ENCODE results near the gene NMUR2.

NMUR2 gene

GRCh38 chr5:152389208-152389849 is 15.8 kb downstream of the NMUR2 start:
- Histone ChIP-seq H3K27me3 (ENCODE audit: control insufficient read depth, insufficient read depth, low read length) (no peaks in the 10 kb centered on the region), H3K36me3 (ENCODE audit: control insufficient read depth, insufficient read depth, low read length) (no peaks in the 10 kb centered on the region), H3K4me3 (ENCODE audit: low read depth, low read length) (no peak overlapping the region), H2AFZ (no peak overlapping the region), H3K9ac (no peak overlapping the region), H3K79me2 (no peaks in the 10 kb centered on the region), H3K4me1 (no peaks in the 10 kb centered on the region), H3K9me3 (ENCODE audit: control insufficient read depth, low read length) (no peaks in the 10 kb centered on the region), H3K27ac (no peak overlapping the region), H3K4me2 (ENCODE audit: low read length) (no peak overlapping the region)
- TF ChIP-seq, protein P1, sequence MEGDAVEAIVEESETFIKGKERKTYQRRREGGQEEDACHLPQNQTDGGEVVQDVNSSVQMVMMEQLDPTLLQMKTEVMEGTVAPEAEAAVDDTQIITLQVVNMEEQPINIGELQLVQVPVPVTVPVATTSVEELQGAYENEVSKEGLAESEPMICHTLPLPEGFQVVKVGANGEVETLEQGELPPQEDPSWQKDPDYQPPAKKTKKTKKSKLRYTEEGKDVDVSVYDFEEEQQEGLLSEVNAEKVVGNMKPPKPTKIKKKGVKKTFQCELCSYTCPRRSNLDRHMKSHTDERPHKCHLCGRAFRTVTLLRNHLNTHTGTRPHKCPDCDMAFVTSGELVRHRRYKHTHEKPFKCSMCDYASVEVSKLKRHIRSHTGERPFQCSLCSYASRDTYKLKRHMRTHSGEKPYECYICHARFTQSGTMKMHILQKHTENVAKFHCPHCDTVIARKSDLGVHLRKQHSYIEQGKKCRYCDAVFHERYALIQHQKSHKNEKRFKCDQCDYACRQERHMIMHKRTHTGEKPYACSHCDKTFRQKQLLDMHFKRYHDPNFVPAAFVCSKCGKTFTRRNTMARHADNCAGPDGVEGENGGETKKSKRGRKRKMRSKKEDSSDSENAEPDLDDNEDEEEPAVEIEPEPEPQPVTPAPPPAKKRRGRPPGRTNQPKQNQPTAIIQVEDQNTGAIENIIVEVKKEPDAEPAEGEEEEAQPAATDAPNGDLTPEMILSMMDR (IDR thresholded peaks at IDR 0.05): no peak

- H2AFZ ChIP-seq: no peak overlapping the region
- no peak overlapping the region for H3K4me3 ChIP-seq (ENCODE audit: low read depth, low read length)
- H3K27ac ChIP-seq: no peak overlapping the region
- no peaks in the 10 kb centered on the region for H3K4me1 ChIP-seq
- no peaks in the 10 kb centered on the region for H3K79me2 ChIP-seq
- no peaks in the 10 kb centered on the region for H3K9me3 ChIP-seq (ENCODE audit: control insufficient read depth, low read length)
- TF ChIP-seq, protein P1 (IDR thresholded peaks at IDR 0.05): no peak
- no peaks in the 10 kb centered on the region for H3K27me3 ChIP-seq (ENCODE audit: control insufficient read depth, insufficient read depth, low read length)
- H3K4me2 ChIP-seq (ENCODE audit: low read length): no peak overlapping the region
- H3K9ac ChIP-seq: no peak overlapping the region
- H3K36me3 ChIP-seq (ENCODE audit: control insufficient read depth, insufficient read depth, low read length): no peaks in the 10 kb centered on the region
Observed at GRCh38 chr5:152388610-152389009, 16.5 kb downstream of the NMUR2 start.

DNA sequence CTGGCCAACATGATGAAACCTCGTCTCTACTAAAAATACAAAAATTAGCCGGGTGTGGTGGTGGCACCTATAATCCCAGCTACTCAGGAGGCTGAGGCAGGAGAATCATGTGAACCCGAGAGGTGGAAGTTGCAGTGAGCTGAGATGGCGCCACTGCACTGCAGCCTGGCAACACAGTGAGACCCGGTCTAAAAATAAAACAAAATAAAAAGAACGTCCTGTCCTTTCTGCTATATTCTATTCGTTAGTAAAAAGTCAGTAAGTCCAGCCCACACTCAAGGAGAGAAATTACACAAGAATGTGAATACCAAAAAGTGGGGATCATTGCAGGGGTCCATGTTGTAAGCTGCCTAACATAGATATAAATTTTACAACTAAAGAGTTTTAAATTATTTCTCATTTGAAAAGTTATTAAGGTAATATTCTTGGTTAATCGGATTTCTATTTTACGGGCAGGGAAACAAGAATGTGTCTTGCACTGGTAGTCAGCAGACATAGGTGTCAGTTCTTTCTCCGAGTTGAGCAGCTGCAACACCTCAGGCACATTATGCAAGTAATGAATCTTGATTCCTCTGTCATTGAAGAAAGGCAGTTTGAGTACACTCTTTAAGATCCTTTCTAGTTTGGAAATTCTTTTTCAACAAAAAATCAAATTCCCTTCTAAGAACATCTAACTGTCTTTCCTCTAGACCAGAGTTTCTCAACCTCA is 24.5 kb downstream of the NMUR2 start:
- Histone ChIP-seq H3K9me3 (ENCODE audit: control insufficient read depth, low read length) (no peaks in the 10 kb centered on the region), H3K9ac (no peak overlapping the region), H2AFZ (no peak overlapping the region), H3K79me2 (no peaks in the 10 kb centered on the region), H3K27me3 (ENCODE audit: control insufficient read depth, insufficient read depth, low read length) (no peaks in the 10 kb centered on the region), H3K27ac (no peak overlapping the region), H3K4me3 (ENCODE audit: low read depth, low read length) (no peak overlapping the region), H3K36me3 (ENCODE audit: control insufficient read depth, insufficient read depth, low read length) (no peaks in the 10 kb centered on the region), H3K4me1 (no peaks in the 10 kb centered on the region), H3K4me2 (ENCODE audit: low read length) (no peak overlapping the region)
- TF ChIP-seq, protein P1 (IDR thresholded peaks at IDR 0.05): no peak

DNA sequence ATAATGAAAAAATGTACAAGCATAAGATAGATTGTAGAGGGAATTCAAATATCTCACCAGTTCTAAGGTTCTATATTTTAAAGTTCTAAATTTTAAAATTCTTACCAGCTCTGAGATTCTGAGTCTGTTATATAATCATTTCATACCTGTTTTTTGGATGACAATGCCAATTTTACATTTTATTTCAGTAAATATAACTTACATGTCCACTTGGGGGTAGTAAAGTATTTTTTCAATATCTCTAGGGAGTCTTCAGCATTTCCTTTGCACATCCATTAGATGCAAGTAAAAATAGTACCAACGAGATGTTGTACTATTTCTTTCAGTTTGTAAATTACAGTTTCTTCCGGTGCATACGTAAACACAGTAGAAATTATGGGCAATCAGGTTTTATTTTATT is 25.7 kb downstream of the NMUR2 start:
- H2AFZ ChIP-seq: no peak overlapping the region
- no peak overlapping the region for H3K27ac ChIP-seq
- no peaks in the 10 kb centered on the region for H3K36me3 ChIP-seq (ENCODE audit: control insufficient read depth, insufficient read depth, low read length)
- no peaks in the 10 kb centered on the region for H3K27me3 ChIP-seq (ENCODE audit: control insufficient read depth, insufficient read depth, low read length)
- no peak overlapping the region for H3K9ac ChIP-seq
- TF ChIP-seq, protein P1 (IDR thresholded peaks at IDR 0.05): no peak
- H3K9me3 ChIP-seq (ENCODE audit: control insufficient read depth, low read length): no peaks in the 10 kb centered on the region
- no peak overlapping the region for H3K4me3 ChIP-seq (ENCODE audit: low read depth, low read length)
- no peaks in the 10 kb centered on the region for H3K79me2 ChIP-seq
- H3K4me2 ChIP-seq (ENCODE audit: low read length): no peak overlapping the region
- H3K4me1 ChIP-seq: no peaks in the 10 kb centered on the region

- H3K9me3 ChIP-seq (ENCODE audit: control insufficient read depth, low read length): no peaks in the 10 kb centered on the region
- no peaks in the 10 kb centered on the region for H3K4me1 ChIP-seq
- H2AFZ ChIP-seq: peak overlapping the region; percentile 28
- no peaks in the 10 kb centered on the region for H3K36me3 ChIP-seq (ENCODE audit: control insufficient read depth, insufficient read depth, low read length)
- no peak overlapping the region for H3K4me2 ChIP-seq (ENCODE audit: low read length)
- no peak overlapping the region for H3K9ac ChIP-seq
- no peaks in the 10 kb centered on the region for H3K27me3 ChIP-seq (ENCODE audit: control insufficient read depth, insufficient read depth, low read length)
- H3K27ac ChIP-seq: no peak overlapping the region
- no peak overlapping the region for H3K4me3 ChIP-seq (ENCODE audit: low read depth, low read length)
- TF ChIP-seq, protein P1 (IDR thresholded peaks at IDR 0.05): no peak
- no peaks in the 10 kb centered on the region for H3K79me2 ChIP-seq
Observed at GRCh38 chr5:152378730-152379129, 26.3 kb downstream of the NMUR2 start.

Measured in parathyroid adenoma (tissue), 2 donors.